OCI-LY3 (cell line): ENCODE measurements around the gene CARD19.

Experiments
- H2AFZ ChIP-seq: fragments of 200-600, 300-600 bp; shearing (Covaris generic); 2 replicates; pipeline ENCODE4 v1.6.0; 2014; ENCODE audit warnings: antibody characterized with exemption, low read depth, low read length
- H3K27ac ChIP-seq: fragments of 200-600, 300-600 bp; sonication (generic); 2 replicates; pipeline ENCODE4 v1.5.1; 2014; ENCODE audit warnings: mild to moderate bottlenecking, low read length, moderate library complexity, mixed read lengths
- H3K27me3 ChIP-seq: fragments of 200-600, 300-600 bp; sonication (generic); 2 replicates; pipeline ENCODE4 v1.6.1; 2014; ENCODE audit warnings: low read depth, low read length, mixed read lengths
- H3K36me3 ChIP-seq: fragments of 200-600, 300-600 bp; sonication (generic); replicated peaks from 2 replicates; pipeline ENCODE3; 2014; ENCODE audit warnings: low read depth, low read length, mixed read lengths
- H3K4me1 ChIP-seq: fragments of 300-600, 200-600 bp; sonication (generic); 2 replicates; pipeline ENCODE4 v1.6.1; 2014; ENCODE audit warnings: low read length, mixed read lengths
- H3K4me2 ChIP-seq: fragments of 200-600, 300-600 bp; sonication (generic); 2 replicates; pipeline ENCODE4 v1.6.1; 2014; ENCODE audit warnings: low read length, mixed read lengths
- H3K4me3 ChIP-seq: fragments of 300-600, 200-600 bp; sonication (generic); 2 replicates; pipeline ENCODE4 v1.5.1; 2014; ENCODE audit warnings: antibody characterized with exemption, mild to moderate bottlenecking, low read length, moderate library complexity
- H3K79me2 ChIP-seq: fragments of 300-600, 200-600 bp; shearing (Covaris generic); 2 replicates; pipeline ENCODE4 v1.6.1; 2014; ENCODE audit warnings: mild to moderate bottlenecking, low read length, mixed read lengths
- H3K9ac ChIP-seq: fragments of 300-600, 200-600 bp; shearing (Covaris generic); 2 replicates; pipeline ENCODE4 v1.6.0; 2014; ENCODE audit warnings: mild to moderate bottlenecking, low read length, moderate library complexity
- H3K9me3 ChIP-seq: fragments of 200-600, 300-600 bp; shearing (Covaris generic); 2 replicates; pipeline ENCODE4 v1.6.1; 2014; ENCODE audit warnings: low read length, mixed read lengths; ENCODE audit not compliant: insufficient read depth
- H4K20me1 ChIP-seq: fragments of 200-600, 300-600 bp; sonication (generic); 2 replicates; pipeline ENCODE4 v1.6.1; 2016; ENCODE audit warnings: low read length, mixed read lengths; ENCODE audit not compliant: insufficient read depth
- CTCF ChIP-seq: fragments of 200-600, 300-600 bp; sonication (generic); IDR thresholded peaks from 2 replicates; pipeline ENCODE4 v1.5.1; 2014; ENCODE audit warnings: antibody characterized with exemption, low read length, low read depth
- EZH2phosphoT487 ChIP-seq: fragments of 200-600 bp; shearing (Covaris generic); IDR thresholded peaks from 2 replicates; pipeline ENCODE4 v1.6.1; 2018; ENCODE audit warnings: antibody characterized with exemption, mixed run types, low read depth

Gene CARD19

DNA sequence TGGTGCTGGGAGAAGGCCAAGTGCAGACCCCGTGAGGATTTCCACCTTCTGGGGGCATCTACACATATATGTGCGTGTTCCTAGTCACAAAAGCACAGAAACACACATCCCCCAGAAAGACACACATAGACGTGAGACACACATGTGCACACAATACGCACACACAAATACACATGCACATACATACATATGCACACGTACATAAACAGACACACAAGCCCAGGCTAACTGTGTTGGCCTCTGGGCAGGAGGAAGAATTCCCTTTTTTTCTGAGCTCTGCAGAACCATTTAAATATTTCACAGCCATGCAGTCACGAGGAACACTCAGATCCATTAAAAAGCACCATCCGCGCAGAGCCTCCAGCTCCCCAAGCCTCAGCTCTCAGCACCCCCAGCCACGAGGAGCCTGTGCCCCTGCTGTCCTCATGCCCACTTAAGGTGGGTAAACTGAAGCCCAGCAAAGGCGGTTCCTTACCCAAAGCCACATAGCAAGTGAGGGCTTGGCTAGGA is 32.8 kb downstream of the CARD19 start:
- peaks cover 14% of the 10 kb centered on the region for H3K79me2 ChIP-seq

DNA sequence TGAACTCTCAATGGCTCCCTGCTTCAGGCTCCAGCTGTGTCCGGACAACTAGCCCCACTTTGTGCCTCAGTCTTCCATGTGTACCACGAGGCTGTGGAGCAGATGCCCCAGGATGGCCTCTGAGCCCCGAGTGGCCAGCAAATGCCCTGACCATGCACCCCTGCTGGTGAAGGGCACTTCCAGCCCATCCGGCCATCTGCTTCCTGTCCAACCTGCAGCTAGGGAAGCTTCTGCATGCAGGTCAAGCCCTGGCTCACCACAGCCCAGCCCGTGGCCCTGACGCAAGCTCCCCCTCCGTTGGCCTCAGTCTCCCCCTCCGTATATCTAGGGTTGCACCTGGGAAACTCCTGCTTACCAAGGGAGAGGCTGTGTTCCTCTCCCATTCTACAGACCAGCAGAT is 33.3 kb downstream of the CARD19 start:
- Histone ChIP-seq H3K9ac (no peak overlapping the region), H3K27ac (no peak overlapping the region), H3K4me3 (no peak overlapping the region), H3K79me2 (peaks cover 14% of the 10 kb centered on the region), H4K20me1 (peaks cover 7% of the 10 kb centered on the region; the same call in 1 of the 2 replicates), H3K4me2 (no peak overlapping the region), H2AFZ (no peak overlapping the region), H3K4me1 (peaks cover 9% of the 10 kb centered on the region), H3K9me3 (no peaks in the 10 kb centered on the region), H3K36me3 (no peaks in the 10 kb centered on the region), H3K27me3 (no peaks in the 10 kb centered on the region)
- TF ChIP-seq EZH2phosphoT487 (no peak), CTCF (no peak)

More for the DNA sequence above, 32.8 kb downstream of the CARD19 start:
- no peaks in the 10 kb centered on the region for H3K9me3 ChIP-seq
- no peak overlapping the region for H3K4me2 ChIP-seq
- H2AFZ ChIP-seq = no peak overlapping the region
- H3K4me1 ChIP-seq = peaks cover 9% of the 10 kb centered on the region
- no peaks in the 10 kb centered on the region for H3K27me3 ChIP-seq
- H4K20me1 ChIP-seq = peaks cover 7% of the 10 kb centered on the region; the same call in 1 of the 2 replicates
- peaks cover 2% of the 10 kb centered on the region for H3K36me3 ChIP-seq
- no peak overlapping the region for H3K27ac ChIP-seq
- H3K9ac ChIP-seq = no peak overlapping the region
- H3K4me3 ChIP-seq = no peak overlapping the region
- TF ChIP-seq EZH2phosphoT487 (no peak), CTCF (no peak)

GRCh38 chr9:93129691-93130500 is 33.9 kb downstream of the CARD19 start:
- peaks cover 13% of the 10 kb centered on the region for H3K4me1 ChIP-seq
- H3K36me3 ChIP-seq = no peaks in the 10 kb centered on the region
- H4K20me1 ChIP-seq = peaks cover 7% of the 10 kb centered on the region; the same call in 1 of the 2 replicates

More at GRCh38 chr9:93129691-93130500, 33.9 kb downstream of the CARD19 start:
- H3K4me3 ChIP-seq = no peak overlapping the region
- H3K27ac ChIP-seq = no peak overlapping the region
- H3K79me2 ChIP-seq = peaks cover 14% of the 10 kb centered on the region
- TF ChIP-seq EZH2phosphoT487 (no peak), CTCF (no peak)
- no peaks in the 10 kb centered on the region for H3K9me3 ChIP-seq
- no peak overlapping the region for H3K4me2 ChIP-seq
- H2AFZ ChIP-seq = no peak overlapping the region
- H3K9ac ChIP-seq = no peak overlapping the region
- H3K27me3 ChIP-seq = no peaks in the 10 kb centered on the region
